Measurements from ENCODE around the gene RARG.
"Not testable (repeated sequence)": the region's sequence is repeated elsewhere in the genome, so short reads cannot be mapped to it uniquely, and the experiment has no call there.

Gene RARG

GRCh38 chr12:53193040-53193439 lies 39.0 kb downstream of the RARG start:
- DNase-seq (ENCODE audit: low read depth in 1 of 2, low spot score in 1 of 2): no peak

- no peak for DNase-seq (ENCODE audit: low read depth in 1 of 2, low spot score in 1 of 2)
These were observed 39.4 kb downstream of the RARG start for GRCh38 chr12:53192531-53193021.

GRCh38 chr12:53191885-53192530 lies 40.0 kb downstream of the RARG start:
- DNase-seq (ENCODE audit: low read depth in 1 of 2, low spot score in 1 of 2): no peak

GRCh38 chr12:53191096-53191884 lies 40.7 kb downstream of the RARG start:
- DNase-seq (ENCODE audit: low read depth in 1 of 2, low spot score in 1 of 2): no peak

- no peak for DNase-seq (ENCODE audit: low read depth in 1 of 2, low spot score in 1 of 2)
These were observed 41.8 kb downstream of the RARG start for GRCh38 chr12:53190108-53190729.

- no peak for DNase-seq (ENCODE audit: low read depth in 1 of 2, low spot score in 1 of 2)
These were observed 44.7 kb downstream of the RARG start for GRCh38 chr12:53187145-53187899.

GRCh38 chr12:53186745-53187144 lies 45.3 kb downstream of the RARG start:
- no peak for DNase-seq (ENCODE audit: low read depth in 1 of 2, low spot score in 1 of 2)

- DNase-seq (ENCODE audit: low read depth in 1 of 2, low spot score in 1 of 2): no peak
These were observed 46.3 kb downstream of the RARG start for GRCh38 chr12:53185582-53186153.

GRCh38 chr12:53184828-53185227 lies 47.2 kb downstream of the RARG start:
- no peak for DNase-seq (ENCODE audit: low read depth in 1 of 2, low spot score in 1 of 2)

- no peak for DNase-seq (ENCODE audit: low read depth in 1 of 2, low spot score in 1 of 2)
These were observed 49.1 kb downstream of the RARG start for GRCh38 chr12:53182903-53183302.

GRCh38 chr12:53181935-53182334 lies 50.1 kb downstream of the RARG start:
- DNase-seq (ENCODE audit: low read depth in 1 of 2, low spot score in 1 of 2): no peak

GRCh38 chr12:53180931-53181645 lies 50.9 kb downstream of the RARG start:
- peak in 1 of 2 donors; percentile 59 for DNase-seq (ENCODE audit: low read depth in 1 of 2, low spot score in 1 of 2)

GRCh38 chr12:53180220-53180930 lies 51.6 kb downstream of the RARG start, which contains the start of the genes CSAD and ZNF740:
Gene CSAD (minus strand): TSS chr12:53180925. CDS start chr12:53173470, 7,455 bp downstream.
Gene ZNF740 (plus strand): TSS chr12:53180722. CDS start chr12:53181984, 1,262 bp downstream.
- peak; percentile 93 to 97 for DNase-seq (ENCODE audit: low read depth in 1 of 2, low spot score in 1 of 2)

- no peak for DNase-seq (ENCODE audit: low read depth in 1 of 2, low spot score in 1 of 2)
These were observed 52.3 kb downstream of the RARG start for GRCh38 chr12:53179687-53180219.

- DNase-seq (ENCODE audit: low read depth in 1 of 2, low spot score in 1 of 2): not testable (repeated sequence)
These were observed 53.2 kb downstream of the RARG start for GRCh38 chr12:53178803-53179202.

GRCh38 chr12:53177447-53177846 lies 54.6 kb downstream of the RARG start:
- not testable (repeated sequence) for DNase-seq (ENCODE audit: low read depth in 1 of 2, low spot score in 1 of 2)

GRCh38 chr12:53176750-53177149 lies 55.3 kb downstream of the RARG start:
- DNase-seq (ENCODE audit: low read depth in 1 of 2, low spot score in 1 of 2): no peak

GRCh38 chr12:53174881-53175491 lies 57.0 kb downstream of the RARG start:
- DNase-seq (ENCODE audit: low read depth in 1 of 2, low spot score in 1 of 2): no peak
